Dedifferentiated amniotic fluid mesenchymal stem cell (primary cell): ENCODE results near the gene MAP3K2.
A peak's percentile ranks its signal among the peaks of the same experiment; 100 is the strongest.

Experiments used
- DNase-seq: peaks from one replicate; pipeline ENCODE4 v3.0.0-alpha.2; 2016; ENCODE audit errors: extremely low spot score

The MAP3K2 gene, protein sequence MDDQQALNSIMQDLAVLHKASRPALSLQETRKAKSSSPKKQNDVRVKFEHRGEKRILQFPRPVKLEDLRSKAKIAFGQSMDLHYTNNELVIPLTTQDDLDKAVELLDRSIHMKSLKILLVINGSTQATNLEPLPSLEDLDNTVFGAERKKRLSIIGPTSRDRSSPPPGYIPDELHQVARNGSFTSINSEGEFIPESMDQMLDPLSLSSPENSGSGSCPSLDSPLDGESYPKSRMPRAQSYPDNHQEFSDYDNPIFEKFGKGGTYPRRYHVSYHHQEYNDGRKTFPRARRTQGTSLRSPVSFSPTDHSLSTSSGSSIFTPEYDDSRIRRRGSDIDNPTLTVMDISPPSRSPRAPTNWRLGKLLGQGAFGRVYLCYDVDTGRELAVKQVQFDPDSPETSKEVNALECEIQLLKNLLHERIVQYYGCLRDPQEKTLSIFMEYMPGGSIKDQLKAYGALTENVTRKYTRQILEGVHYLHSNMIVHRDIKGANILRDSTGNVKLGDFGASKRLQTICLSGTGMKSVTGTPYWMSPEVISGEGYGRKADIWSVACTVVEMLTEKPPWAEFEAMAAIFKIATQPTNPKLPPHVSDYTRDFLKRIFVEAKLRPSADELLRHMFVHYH

GRCh38 chr2:127387655-127388422 lies at the start of gene MAP3K2:
Gene MAP3K2, minus strand, starts transcription at chr2:127387975. Its CDS starts 44,846 bp downstream, at chr2:127343129.
- DNase-seq, result peak; percentile 82

DNA sequence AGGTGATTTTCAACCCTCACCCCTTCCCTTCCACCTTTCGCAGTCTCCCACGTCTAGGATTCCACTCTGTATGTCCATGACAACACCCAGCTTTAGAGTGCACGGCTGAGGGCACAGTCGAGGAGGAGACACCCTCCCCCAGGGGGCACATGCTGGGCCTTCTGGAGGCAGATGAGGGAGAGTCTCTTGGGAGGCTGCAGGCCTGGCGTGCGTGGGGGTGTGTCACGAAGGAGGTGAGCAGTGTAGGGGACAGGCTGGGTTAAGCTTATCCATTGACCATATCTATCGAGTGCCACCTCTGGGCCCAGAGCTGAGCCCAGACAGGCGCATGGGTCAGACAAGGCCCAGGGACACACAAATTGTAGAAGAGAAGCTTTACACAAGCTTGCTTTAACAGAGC lies 49.3 kb upstream of the MAP3K2 start:
- DNase-seq, result no peak

- no peak for DNase-seq
These were observed 46.7 kb upstream of the MAP3K2 start for GRCh38 chr2:127434515-127434914.

- DNase-seq, result no peak
These were observed 43.7 kb upstream of the MAP3K2 start for GRCh38 chr2:127431408-127432023.

DNA sequence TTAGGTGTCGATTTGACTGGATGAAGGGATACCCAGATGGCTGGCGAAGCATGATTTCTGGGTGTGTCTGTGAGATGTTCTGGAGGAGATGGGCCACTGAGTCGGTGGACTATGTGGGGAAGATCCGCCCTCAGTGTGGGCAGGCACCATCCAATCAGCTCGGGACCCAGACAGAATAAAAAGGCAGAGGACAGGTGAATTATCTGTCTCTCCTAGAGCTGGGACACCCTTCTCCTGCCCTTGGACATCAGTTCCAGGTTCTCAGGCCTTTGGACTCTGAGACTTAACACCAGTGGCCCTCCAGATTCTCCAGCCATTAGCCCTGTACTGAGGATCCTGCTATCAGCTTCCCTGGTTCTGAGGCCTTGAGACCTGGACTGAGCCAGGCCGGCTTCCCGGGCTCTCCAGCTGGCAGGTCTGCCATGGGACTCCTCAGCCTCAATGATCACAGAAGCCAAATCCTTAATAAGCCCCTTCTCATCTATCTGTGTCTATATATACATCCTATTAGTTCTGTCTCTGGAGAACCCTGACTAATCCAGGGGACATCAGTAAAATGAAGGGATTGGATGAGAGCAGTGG lies 42.2 kb upstream of the MAP3K2 start:
- no peak for DNase-seq

DNA sequence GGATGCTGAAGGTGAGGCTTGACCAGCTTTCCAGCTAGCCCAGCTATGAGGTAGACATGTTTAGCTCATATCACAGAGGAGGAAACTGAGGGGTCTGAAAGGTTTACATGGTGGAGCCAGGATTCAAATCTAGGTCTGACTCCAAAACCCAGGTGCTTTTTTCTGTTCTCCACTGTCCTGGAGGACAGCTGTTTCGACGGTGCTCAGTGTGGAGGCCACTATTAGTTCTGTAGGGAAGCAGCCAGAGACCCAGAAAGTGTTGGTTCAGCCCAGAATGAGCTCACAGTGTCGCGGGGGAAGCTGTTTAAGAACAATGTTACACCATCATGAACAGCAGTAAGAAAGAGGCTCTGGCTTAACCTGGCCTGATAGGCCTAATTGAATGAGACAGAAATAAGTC lies 41.5 kb upstream of the MAP3K2 start:
- DNase-seq, result no peak

GRCh38 chr2:127428815-127429109 lies 41.0 kb upstream of the MAP3K2 start:
- no peak for DNase-seq

DNA sequence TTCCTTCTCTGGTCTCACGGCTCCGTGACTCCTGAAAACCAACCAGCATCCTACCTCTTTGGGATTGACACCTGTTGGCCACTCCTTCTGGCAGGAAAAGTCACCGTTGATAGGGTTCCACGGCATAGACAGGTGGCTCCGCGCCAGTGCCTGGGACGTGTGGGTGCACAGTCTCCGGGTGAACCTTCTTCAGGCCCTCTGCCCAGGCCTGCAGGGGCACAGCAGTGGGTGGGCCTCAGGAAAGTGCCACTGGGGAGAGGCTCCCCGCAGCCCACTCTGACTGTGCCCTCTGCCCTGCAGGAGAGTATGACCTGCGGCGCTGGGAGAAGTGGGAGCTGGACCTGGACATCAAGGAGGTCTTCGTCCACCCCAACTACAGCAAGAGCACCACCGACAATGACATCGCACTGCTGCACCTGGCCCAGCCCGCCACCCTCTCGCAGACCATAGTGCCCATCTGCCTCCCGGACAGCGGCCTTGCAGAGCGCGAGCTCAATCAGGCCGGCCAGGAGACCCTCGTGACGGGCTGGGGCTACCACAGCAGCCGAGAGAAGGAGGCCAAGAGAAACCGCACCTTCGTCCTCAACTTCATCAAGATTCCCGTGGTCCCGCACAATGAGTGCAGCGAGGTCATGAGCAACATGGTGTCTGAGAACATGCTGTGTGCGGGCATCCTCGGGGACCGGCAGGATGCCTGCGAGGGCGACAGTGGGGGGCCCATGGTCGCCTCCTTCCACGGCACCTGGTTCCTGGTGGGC lies 40.5 kb upstream of the MAP3K2 start:
- DNase-seq, result no peak

DNA sequence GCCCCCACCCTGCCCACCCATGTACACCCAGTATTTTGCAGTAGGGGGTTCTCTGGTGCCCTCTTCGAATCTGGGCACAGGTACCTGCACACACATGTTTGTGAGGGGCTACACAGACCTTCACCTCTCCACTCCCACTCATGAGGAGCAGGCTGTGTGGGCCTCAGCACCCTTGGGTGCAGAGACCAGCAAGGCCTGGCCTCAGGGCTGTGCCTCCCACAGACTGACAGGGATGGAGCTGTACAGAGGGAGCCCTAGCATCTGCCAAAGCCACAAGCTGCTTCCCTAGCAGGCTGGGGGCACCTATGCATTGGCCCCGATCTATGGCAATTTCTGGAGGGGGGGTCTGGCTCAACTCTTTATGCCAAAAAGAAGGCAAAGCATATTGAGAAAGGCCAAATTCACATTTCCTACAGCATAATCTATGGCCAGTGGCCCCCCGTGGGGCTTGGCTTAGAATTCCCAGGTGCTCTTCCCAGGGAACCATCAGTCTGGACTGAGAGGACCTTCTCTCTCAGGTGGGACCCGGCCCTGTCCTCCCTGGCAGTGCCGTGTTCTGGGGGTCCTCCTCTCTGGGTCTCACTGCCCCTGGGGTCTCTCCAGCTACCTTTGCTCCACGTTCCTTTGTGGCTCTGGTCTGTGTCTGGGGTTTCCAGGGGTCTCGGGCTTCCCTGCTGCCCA lies 39.7 kb upstream of the MAP3K2 start:
- DNase-seq, result no peak

GRCh38 chr2:127426501-127427354 lies 39.0 kb upstream of the MAP3K2 start:
- DNase-seq, result no peak

DNA sequence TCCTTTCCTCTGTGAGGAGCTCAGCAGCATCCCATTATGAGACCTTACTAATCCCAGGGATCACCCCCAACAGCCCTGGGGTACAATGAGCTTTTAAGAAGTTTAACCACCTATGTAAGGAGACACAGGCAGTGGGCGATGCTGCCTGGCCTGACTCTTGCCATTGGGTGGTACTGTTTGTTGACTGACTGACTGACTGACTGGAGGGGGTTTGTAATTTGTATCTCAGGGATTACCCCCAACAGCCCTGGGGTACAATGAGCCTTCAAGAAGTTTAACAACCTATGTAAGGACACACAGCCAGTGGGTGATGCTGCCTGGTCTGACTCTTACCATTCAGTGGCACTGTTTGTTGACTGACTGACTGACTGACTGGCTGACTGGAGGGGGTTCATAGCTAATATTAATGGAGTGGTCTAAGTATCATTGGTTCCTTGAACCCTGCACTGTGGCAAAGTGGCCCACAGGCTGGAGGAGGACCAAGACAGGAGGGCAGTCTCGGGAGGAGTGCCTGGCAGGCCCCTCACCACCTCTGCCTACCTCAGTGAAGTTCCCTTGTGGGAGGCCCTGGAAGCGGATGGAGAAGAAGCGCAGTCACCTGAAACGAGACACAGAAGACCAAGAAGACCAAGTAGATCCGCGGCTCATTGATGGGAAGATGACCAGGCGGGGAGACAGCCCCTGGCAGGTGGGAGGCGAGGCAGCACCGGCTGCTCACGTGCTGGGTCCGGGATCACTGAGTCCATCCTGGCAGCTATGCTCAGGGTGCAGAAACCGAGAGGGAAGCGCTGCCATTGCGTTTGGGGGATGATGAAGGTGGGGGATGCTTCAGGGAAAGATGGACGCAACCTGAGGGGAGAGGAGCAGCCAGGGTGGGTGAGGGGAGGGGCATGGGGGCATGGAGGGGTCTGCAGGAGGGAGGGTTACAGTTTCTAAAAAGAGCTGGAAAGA lies 38.0 kb upstream of the MAP3K2 start:
- DNase-seq, result no peak

- DNase-seq, result no peak
These were observed 37.1 kb upstream of the MAP3K2 start for GRCh38 chr2:127424598-127425520.

DNA sequence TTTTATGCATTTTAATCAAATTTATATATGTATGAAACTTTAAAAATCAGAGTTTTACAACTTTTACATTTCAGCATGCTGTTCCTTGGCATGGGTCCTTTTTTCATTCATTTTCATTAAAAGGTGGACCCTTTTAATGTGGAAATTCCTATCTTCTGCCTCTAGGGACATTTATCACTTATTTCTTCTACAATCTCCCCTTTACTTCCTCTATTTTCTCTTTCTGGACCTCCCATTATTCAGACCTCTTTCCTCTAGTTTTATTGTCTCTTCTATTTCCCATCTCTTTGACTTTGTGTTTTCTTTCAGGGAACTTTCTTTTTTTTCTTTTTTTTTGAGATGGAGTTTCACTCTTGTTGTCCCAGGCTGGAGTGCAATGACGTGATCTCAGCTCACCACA lies 36.1 kb upstream of the MAP3K2 start:
- no peak for DNase-seq

- no peak for DNase-seq
These were observed 35.7 kb upstream of the MAP3K2 start for GRCh38 chr2:127423478-127423843.

DNA sequence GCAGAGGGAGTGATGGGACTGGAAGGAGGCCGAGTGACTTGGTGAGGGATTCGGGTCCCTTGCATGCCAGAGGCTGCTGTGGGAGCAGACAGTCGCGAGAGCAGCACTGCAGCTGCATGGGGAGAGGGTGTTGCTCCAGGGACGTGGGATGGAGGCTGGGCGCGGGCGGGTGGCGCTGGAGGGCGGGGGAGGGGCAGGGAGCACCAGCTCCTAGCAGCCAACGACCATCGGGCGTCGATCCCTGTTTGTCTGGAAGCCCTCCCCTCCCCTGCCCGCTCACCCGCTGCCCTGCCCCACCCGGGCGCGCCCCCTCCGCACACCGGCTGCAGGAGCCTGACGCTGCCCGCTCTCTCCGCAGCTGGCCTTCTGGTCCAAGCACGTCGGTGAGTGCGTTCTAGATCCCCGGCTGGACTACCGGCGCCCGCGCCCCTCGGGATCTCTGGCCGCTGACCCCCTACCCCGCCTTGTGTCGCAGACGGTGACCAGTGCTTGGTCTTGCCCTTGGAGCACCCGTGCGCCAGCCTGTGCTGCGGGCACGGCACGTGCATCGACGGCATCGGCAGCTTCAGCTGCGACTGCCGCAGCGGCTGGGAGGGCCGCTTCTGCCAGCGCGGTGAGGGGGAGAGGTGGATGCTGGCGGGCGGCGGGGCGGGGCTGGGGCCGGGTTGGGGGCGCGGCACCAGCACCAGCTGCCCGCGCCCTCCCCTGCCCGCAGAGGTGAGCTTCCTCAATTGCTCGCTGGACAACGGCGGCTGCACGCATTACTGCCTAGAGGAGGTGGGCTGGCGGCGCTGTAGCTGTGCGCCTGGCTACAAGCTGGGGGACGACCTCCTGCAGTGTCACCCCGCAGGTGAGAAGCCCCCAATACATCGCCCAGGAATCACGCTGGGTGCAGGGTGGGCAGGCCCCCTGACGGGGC lies 35.0 kb upstream of the MAP3K2 start:
- no peak for DNase-seq

- no peak for DNase-seq
These were observed 34.2 kb upstream of the MAP3K2 start for GRCh38 chr2:127421871-127422558.
